Measurements from ENCODE around the gene NSUN6. TPM values are rescaled to one million over a fixed set of nuclear protein-coding genes. Genes with fewer than 3 reads are reported as not detected.

NSUN6 gene
- total and polyA plus RNA-seq, 2 experiments from 2014 or later = 18.1 to 37.4 TPM

GRCh38 chr10:18557960-18558359 is 93.4 kb downstream of the NSUN6 start:
- Histone ChIP-seq H3K79me2 (replicated peaks; ENCODE audit: insufficient read depth) (no peaks in the 10 kb centered on the region), H3K36me3 (ENCODE audit: insufficient read depth) (peaks cover 17% of the 10 kb centered on the region; the same call in 1 of the 2 replicates), H3K4me1 (ENCODE audit: insufficient read depth) (no peaks in the 10 kb centered on the region), H3F3A (replicated peaks; ENCODE audit: low read depth) (no peaks in the 10 kb centered on the region), H3K27ac (ENCODE audit: low read depth) (peak overlapping the region; percentile 20; the same call in 1 of the 2 replicates), H3K9me2 (ENCODE audit: insufficient read depth) (no peaks in the 10 kb centered on the region), H2AFZ (no peak overlapping the region), H3K27me3 (ENCODE audit: insufficient read depth) (no peaks in the 10 kb centered on the region), H4K20me1 (replicated peaks; ENCODE audit: insufficient read depth) (no peaks in the 10 kb centered on the region), H3K4me3 (no peak overlapping the region), H3K4me2 (no peak overlapping the region)
- no peaks in the 10 kb centered on the region for H3K4me1 Mint-ChIP-seq
- H3K36me3 Mint-ChIP-seq (ENCODE audit: low read depth) = no peaks in the 10 kb centered on the region
- H3K9me3 Mint-ChIP-seq = no peaks in the 10 kb centered on the region
- peak; percentile 50 for DNase-seq (ENCODE audit: low spot score)
- TF ChIP-seq CTCF (conservative IDR thresholded peaks at IDR 0.05; ENCODE audit: low read depth in 2 of 2) (no peak), REST (IDR thresholded peaks at IDR 0.05; ENCODE audit: unreplicated experiment) (no peak)
- no peak for ATAC-seq
- no peak overlapping the region for H3K4me3 Mint-ChIP-seq
- no peaks in the 10 kb centered on the region for H3K27me3 Mint-ChIP-seq (ENCODE audit: insufficient read depth, low read depth, poor library complexity)
- H3K27ac Mint-ChIP-seq = no peak overlapping the region

- Histone ChIP-seq H3K27ac (ENCODE audit: low read depth) (peak overlapping the region; percentile 78), H3K4me1 (ENCODE audit: insufficient read depth) (no peaks in the 10 kb centered on the region), H3K4me3 (no peak overlapping the region), H2AFZ (no peak overlapping the region), H3K27me3 (ENCODE audit: insufficient read depth) (no peaks in the 10 kb centered on the region), H3K9me2 (ENCODE audit: insufficient read depth) (no peaks in the 10 kb centered on the region), H3F3A (replicated peaks; ENCODE audit: low read depth) (no peaks in the 10 kb centered on the region), H3K4me2 (no peak overlapping the region), H3K36me3 (ENCODE audit: insufficient read depth) (peaks cover 20% of the 10 kb centered on the region; the same call in 1 of the 2 replicates), H3K79me2 (replicated peaks; ENCODE audit: insufficient read depth) (no peaks in the 10 kb centered on the region), H4K20me1 (replicated peaks; ENCODE audit: insufficient read depth) (no peaks in the 10 kb centered on the region)
- no peak for ATAC-seq
- Mint-ChIP-seq H3K4me1 (no peaks in the 10 kb centered on the region), H3K4me3 (no peak overlapping the region), H3K27ac (no peak overlapping the region), H3K27me3 (ENCODE audit: insufficient read depth, low read depth, poor library complexity) (no peaks in the 10 kb centered on the region), H3K9me3 (no peaks in the 10 kb centered on the region), H3K36me3 (ENCODE audit: low read depth) (peaks cover 1% of the 10 kb centered on the region; the same call in 2 of the 3 replicates)
- no peak for DNase-seq (ENCODE audit: low spot score)
- TF ChIP-seq NANOG (IDR thresholded peaks at IDR 0.05; ENCODE audit: borderline replicate concordance) (no peak), STAT1 (IDR thresholded peaks at IDR 0.05; ENCODE audit: unreplicated experiment) (no peak), CREB1 (CRISPR knock-in tag; IDR thresholded peaks at IDR 0.05; ENCODE audit: low read depth) (no peak), ZNF331 (CRISPR knock-in tag; IDR thresholded peaks at IDR 0.05; ENCODE audit: low read depth) (no peak), ETS1 (IDR thresholded peaks at IDR 0.05) (no peak), REST (IDR thresholded peaks at IDR 0.05; ENCODE audit: unreplicated experiment) (no peak), POLR2AphosphoS5 (IDR thresholded peaks at IDR 0.05; ENCODE audit: low read depth) (no peak), CTCF (conservative IDR thresholded peaks at IDR 0.05; ENCODE audit: low read depth in 2 of 2) (no peak), JUNB (IDR thresholded peaks at IDR 0.05; ENCODE audit: unreplicated experiment) (no peak)
These were observed 94.8 kb downstream of the NSUN6 start for GRCh38 chr10:18556522-18557147.
